GM19324 (cell line): ENCODE measurements around the gene IQSEC1.

Experiments
- ATAC-seq: cut with Tn5 transposase; IDR thresholded peaks from one replicate; pipeline ENCODE4 v1.9.1; 2021; ENCODE audit warnings: mild to moderate bottlenecking, moderate library complexity; ENCODE audit not compliant: unreplicated experiment, low FRiP score

Gene IQSEC1

DNA sequence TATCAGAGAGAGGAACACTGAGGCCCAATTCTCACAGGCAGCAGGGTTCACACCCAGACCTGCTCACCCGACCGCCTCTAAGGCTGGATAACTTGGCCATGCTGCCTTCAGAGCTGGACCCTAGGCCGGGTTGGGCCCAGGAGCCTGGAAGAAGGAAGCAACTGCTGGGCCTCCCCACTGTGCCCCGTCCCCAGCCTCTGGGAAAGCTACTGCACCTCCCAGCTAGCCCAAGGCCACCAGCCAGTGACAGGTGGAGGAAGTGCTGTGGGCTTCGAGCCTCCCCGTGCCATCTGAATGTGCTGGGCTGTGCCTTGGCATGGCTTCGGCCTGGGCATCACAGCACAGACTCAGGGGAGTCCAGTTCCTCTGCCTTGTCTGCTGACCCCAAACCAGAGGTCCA is 169.3 kb downstream of the IQSEC1 start:
- ATAC-seq: no peak

DNA sequence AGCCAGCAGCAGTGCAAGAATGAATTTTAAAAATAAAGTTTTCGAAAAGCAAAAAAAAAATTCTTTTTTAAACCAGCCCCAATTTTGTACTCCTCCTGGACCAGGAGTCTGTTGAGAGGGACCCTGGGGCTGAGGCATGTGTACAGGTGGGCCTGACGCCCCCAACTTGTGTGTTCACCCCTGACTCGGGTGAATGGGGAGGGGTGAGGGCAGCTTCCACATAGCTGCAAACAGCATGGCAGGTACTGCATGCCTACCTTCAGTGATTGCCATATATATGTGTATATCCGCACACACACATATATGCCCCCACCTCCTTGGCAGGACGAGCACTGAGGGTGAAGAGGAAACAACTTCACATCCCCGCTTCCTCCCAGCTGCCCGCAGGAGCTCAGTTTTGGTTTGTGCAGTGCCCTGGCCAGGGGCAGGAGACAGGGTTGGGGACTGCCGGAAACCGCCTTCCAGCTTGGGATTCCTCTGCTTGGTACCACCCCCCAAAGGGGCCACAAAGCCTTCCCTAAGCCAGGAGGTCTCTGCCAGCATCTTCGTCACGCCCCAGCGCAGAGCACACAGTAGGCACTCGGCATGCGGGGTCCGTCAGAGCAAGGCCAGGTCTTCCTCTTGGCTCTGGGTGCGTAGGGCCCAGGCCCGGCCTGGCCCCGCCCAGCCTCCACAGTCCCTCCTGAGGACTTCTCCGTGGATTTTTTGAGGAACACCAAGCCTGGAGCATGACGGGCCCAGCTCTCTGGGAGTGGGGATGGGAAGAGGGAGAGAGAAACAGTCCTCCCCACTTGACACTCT is 170.0 kb downstream of the IQSEC1 start:
- no peak for ATAC-seq

DNA sequence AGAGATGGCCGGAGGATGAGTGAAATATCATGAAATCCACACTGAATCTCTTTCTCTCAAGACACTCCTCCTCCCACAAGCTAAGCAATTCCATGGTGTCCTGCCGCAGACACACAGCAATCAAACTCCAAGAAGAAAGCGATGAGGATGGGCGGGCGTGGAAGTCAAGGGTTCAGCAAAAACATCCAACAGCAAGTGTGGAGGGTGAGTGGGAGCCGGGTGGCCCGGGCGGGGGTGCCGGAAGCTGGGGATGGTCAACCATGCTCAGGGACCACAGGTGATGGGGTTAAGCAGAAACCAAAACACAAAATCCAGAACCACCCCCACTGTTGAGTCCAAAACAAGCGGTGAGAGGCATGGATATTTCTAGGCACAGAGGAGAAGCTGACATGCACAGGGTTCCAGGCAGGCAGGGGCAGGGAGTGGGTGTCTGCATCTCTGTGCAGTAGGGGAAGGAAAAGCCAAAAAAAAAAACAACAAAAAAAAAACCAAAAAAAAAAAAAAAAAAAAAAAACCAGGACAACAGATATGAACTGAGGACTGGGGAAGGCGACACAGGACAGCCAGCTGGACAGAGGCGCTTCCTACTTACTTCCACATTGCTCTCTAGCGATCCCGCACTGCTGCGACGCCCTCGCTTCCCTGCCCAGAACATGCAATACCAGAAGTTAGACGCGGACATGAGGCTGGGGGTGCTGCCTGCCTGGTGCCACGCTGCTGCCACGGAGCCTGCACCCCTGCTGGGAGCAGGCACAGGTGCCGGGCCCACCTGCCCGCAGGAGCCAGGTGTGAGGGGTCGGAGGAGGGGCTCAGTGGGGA is 170.8 kb downstream of the IQSEC1 start:
- no peak for ATAC-seq

DNA sequence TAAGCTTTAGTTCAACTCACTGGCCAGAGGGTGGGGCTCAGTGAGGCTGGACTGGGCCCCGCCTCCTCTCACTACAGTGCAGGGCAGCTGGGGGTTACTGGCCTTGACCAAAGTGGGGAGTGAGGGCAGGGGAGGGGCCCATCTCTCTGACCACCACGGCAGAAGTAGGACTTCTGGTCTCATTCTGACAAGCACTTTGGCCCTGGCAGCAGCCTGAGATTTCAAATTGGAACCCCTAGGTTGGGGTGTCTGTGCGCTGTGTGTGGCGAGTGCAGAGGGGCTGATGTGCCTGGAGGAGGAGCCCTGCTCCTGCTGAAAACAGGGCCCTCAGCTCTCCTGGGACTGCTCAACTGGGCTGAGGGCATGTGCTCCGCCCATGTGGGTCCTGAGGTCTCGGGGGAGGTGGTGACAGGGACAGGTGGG is 171.6 kb downstream of the IQSEC1 start:
- no peak for ATAC-seq

DNA sequence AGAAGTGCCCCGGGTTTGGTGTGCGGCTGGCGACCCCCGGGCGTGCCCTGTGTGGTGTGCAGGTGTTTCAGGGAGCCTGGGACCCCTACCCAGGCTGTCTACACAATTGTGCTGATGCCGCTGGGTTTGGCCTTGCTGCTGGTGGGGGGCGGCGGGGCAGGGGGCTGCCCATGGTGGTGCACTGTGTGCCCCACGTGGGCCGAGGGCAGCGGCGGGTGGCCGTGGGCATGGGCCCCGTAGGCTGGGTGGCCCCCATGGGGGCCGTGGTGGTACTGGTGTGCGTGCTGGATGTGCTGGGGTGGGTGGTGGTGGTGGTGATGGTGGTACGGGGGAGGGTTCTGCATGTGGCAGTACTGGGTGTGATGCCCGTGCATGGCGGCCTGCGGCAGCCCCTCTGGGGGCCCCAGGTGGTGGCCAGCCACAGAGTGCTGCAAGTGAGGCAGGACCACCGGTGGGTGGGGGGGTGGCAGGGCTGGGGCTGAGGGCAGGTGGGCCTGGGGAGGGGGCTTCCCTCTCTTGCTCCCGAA is 172.3 kb downstream of the IQSEC1 start:
- ATAC-seq: no peak

DNA sequence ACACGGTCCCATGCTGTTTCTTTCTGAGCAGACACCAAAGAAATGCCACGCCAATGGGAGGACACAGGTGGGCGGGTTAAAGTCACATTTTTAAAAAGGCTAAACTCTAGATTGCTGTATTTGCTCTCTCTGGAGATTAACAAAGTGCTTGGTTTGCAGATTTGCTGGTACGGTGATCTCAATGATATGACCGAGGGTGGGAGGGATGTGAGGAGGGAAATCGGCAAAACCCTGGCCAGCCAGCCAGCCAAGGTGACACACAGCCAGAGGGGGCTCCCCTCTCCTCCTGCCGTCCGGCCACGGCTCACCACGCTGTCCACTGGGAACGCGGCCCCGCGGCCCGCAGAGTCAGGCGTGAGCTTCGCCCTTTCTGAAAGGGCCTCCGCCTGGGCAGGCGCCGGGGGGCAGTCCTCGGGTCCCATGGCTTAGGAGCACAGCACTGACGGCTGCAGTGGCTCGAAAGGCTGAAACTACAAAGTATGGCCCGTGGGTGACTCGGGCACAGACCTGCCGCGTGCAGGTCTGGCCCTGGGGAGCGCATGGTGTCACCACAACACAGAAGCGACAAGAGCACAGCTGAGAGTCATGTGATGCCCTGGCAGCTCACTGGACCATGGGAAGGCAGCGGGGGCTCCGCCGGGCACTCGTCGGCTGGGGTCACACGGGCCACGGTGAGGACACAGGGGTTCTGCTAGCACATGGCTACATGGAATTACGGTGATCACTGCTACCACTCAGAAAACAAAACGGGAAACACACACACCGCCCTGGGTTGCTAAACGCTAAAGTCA is 174.1 kb downstream of the IQSEC1 start:
- no peak for ATAC-seq

DNA sequence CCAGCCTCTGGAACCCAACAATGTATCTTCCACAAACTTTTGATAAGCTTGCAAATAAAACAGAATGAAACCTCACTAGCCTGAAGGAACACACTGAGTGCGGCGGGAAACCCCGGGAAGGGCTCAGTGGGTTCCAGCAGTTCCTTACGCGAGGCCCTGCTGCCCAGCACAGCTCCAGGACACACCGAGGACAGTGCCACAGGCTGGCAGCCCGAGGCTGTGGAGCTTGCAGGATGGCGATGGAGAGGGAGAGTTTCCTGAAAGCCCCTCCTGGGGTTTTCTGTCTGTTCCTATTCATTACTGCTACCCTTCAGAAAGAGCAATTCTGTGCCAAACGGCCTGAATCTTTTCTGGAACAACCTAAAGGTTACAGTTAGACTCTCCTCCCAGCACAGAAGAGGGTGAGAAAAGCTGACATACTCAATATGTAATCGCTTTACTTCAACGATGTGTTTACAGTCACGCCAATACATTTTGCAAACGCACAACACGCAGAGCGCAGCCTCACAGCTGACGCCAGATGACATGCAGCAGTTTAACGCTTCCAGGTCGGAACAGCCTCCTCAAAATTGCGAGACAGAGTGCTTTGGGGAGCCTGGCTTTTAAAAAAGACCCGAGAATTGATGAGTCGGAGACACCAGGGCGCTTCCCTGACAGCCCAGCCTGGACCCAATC is 174.8 kb downstream of the IQSEC1 start:
- no peak for ATAC-seq

DNA sequence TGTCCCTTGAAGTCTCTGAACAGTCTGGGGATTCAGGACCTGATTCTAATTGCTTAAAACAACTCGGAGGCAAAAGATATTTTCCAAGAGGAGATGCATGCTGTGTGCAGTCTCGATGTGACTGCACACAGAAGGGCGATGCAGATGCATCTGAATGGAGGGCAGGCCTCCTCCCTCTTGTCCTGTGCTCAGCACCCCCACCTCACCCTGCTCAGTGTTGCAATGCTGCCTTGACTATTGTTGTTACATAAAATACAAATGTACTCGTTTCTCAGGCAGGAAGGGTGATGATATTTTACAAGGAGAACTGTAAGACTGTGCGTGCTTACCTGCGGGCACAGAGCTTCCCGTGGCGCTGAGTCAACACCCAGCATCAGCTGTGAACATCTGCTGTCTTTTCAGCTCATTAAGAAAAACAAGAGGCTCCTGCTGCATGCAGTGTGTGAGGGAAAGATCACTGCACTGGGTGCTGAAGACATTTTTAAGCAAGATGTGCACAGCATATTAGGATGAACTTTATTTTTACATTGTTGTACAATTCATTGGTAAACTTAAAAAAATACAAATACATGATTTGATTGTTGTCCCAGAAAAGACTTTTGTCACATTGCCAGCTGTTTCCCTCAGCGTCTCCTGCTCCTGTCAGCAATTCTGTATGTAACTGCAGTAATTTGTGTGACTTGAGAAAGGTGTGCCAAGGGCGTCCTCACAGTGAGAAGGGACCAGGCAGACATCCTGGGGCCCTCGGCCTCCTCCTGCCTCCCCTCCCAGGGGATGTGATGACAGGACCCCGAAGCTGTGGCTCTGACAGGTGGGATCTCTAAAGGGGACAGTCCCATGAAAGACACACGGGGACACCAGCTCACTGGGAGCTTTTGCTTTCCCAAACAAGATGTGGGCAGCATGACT is 175.6 kb downstream of the IQSEC1 start:
- ATAC-seq: no peak

DNA sequence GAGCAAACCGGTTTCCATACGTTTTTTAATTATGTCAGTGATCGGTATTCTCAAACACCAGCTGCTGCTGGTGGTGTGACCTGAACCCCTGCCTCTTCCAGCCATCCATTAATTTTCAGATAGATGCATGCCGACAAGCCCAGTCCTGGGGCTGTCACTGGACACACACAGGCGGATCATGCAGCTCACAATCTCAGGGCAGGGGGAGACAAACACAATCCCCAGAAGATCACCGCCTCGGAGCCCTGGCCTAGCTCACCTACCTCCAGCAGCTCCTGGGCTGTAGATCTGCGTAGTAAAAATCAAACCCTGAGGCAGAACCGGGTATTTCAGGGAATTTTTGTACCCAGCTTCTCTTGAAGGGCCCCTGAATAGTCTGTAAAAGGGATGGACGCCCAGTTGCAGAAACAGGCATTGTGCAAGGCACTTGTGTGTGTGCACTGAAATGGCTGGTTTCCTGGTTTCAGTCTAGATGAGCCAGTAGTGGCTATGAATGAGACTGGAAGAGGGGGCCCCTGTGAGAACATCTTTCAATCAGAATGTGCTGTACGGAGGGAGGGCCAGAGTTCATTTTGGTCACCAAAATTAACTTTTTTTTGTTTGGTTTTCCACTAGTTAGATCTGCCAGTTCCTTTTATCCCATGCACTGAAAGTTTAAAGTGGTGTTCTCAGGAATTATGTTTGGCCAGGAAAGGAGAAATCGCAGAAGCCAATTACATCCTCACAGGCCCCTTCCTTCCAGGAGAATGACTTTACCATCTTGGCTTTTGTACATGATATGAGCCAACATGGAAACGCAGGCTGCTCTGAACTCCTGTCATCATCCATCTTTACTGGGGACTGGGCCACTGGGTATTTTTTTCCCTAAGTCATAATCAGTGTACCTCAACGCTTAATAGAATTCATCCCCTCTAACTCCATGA is 176.9 kb downstream of the IQSEC1 start:
- no peak for ATAC-seq

DNA sequence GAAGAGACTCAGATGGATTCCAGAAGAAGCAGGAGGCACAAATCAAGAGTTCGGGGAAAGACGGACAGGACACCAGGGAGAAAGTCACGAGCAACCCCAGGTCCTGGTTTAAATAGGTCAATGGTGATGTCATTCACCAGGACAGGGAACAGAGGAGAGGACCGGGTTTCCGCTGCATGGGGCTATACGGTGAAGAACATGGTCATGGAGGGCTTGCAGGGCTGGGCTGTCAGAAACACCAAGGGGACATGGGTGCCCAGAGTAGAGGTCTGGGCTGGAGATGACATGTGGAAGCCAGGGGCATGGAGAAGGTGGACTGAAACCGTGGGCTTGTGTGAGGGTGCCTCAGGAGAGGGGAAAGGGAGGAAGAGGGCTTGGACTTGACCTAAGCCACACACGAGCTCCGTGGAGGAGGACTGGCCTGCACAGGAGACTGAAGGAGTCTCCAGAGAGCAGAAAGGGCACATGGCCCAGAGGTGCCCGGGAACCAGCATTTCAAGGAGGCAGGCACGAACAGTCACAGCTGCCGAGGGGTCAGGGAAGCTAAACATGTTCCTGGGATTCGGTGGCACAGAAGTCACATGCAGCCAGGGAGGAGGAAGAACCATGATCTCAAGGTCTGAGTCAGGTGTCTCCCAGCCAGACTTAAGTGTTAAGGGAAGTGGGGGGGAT is 177.7 kb downstream of the IQSEC1 start:
- no peak for ATAC-seq

DNA sequence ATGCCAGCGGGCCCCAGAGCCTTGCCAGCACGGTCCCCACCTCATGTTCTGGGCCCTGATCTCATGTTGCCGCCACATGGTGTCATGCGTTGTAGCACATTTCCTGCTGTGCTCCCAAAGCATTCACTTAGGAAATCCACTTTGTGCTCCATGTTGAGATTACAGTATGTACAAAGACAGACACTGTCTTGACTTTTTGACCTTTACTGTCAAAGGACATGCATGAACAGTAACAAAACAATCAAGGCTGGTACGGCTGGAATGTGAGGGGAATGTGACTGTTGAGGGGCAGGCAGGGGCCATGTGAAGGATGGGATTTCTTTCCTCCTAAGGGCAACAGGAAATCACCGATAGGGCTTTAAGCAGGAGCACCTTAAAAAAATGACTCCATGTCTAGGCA is 178.6 kb downstream of the IQSEC1 start:
- no peak for ATAC-seq

DNA sequence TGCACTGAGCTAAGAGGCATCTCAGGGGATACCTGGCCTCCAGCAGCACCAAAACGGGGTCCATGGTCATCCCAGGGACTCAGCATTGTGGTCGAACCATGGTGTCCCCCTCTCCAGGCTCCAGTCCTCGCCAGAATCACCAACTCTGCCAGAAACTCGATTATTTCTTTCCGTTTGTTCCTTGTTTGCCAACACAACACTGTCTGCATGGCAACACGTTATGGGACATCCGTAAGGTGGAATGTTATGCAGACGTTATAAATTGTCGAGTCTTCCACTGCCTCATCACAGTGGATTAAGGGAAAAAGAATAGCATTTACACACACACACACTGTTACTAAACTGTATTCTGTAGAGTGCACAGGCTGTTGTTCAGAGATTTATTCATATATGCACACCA is 179.4 kb downstream of the IQSEC1 start:
- no peak for ATAC-seq

DNA sequence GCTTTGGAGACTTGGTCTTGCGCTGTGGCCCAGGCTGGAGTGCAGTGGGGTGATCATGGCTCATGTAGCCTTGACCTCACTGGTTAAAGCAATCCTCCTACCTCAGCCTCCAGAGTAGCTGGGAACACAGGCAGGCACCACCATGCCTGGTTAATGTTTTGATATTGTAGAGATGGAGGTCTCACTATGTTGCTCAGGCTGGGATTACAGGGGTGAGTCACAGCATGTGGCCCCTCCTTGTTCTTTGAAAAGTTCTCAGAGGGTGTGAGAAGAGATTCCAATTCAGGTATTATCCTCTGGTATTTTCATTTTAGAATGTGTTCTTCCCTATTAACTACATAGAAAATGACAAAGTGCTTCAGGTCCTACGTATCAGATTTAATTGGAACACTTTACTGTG is 180.0 kb downstream of the IQSEC1 start:
- no peak for ATAC-seq

DNA sequence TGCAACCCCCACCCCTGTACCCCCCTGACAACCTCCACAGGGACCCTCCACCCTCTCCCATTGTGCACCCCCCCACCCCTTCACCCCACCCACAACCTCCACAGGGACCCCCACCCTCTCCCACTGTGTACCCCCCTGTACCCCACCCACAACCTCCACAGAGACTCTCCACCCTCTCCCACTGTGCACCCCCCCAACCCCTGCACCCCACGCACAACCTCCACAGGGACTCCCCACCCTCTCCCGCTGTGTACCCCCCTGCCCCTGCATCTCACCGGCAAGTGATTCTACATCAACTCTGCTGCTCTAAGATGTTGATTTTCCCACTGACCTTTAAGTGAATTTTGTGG is 180.4 kb downstream of the IQSEC1 start:
- ATAC-seq: no peak

DNA sequence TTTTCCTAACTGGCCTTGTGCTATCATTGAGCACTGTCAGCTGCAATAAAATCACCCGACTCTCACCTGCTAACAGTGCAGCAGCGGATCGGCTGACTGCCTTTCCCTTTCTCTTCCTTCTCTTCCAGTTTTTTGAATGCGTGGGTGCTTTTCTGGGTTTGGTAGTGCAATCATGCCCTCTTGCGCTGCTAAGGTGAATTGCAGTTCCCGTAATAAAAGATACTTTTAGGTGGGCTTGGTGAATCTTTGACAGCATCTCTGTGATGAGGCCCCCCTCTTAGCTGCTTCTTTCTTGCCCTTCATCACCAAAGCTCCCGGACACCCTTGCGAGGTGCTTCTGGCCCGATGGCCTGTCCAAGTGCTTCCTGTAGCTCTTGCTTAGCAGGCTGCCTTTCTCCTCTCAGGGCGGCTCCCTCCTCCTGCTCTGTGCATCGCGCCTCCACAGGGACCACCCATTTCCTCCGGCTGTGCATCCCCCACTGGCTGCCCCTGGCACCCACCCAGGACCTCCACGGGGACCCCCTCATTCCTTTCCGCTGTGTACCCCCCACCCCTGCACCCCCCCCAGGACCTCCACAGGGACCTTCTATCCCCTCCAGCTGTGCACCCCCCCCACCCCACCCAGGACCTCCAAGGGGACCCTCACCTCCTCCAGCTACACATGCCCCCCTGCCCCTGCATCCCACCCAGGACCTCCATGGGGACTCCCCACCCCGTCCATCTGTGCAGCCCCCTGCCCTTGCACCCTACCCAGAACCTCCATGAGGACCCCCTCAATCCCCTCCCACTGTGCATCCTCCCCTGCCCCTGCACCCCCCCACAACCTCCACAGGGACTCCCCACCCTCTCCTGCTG is 181.0 kb downstream of the IQSEC1 start:
- no peak for ATAC-seq

DNA sequence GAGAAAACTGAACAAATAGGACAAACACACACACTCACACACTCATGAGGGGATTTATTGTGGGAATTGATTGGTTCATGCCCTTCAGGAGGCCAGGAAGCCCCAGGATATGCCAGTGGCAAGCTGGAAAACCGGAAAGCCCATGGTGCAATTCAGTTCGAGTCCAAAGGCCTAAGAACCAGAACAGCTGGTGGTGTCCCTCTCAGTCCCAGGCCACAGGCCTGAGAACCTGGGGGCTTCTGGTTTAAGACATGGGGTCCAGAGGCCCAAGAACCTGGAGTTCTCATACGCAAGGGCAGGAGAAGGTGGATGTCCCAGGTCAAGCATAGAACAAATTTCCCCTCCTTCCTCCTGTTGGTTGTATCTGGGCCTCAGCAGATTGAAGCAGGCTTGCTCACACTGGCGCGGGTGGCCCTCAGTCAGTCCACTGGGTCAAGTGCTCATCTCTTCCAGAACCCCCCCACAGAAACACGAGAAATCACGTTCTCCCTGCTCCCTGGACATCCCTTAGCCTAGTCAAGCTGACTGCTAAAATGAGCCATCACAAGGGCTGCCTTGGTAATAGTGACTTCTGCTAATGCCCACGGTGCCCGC is 181.7 kb downstream of the IQSEC1 start:
- no peak for ATAC-seq
